AG09319 (cell line): ENCODE results near the gene GRID1.

Source experiments
- DNase-seq: peaks from one replicate; pipeline ENCODE4 v3.0.0-alpha.2; 2010; ENCODE audit warnings: low read depth; ENCODE audit errors: extremely low read depth
- CTCF ChIP-seq: IDR thresholded peaks from 2 replicates; pipeline ENCODE4 v1.5.1; 2011; ENCODE audit warnings: low read depth, mild to moderate bottlenecking, inconsistent platforms, low read length, moderate library complexity

The GRID1 gene

GRCh38 chr10:86141896-86142295, 224.7 kb downstream of the GRID1 start:
- DNase-seq = no peak
- no peak for TF ChIP-seq CTCF

GRCh38 chr10:86139066-86139657, 227.4 kb downstream of the GRID1 start:
- no peak for DNase-seq
- no peak; the same call in 1 of the 2 replicates for TF ChIP-seq CTCF

- DNase-seq = no peak
- no peak for TF ChIP-seq CTCF
These were observed 228.0 kb downstream of the GRID1 start for GRCh38 chr10:86138551-86139065.

GRCh38 chr10:86137561-86137960, 229.0 kb downstream of the GRID1 start:
- TF ChIP-seq CTCF = no peak
- DNase-seq = no peak

GRCh38 chr10:86136934-86137333, 229.7 kb downstream of the GRID1 start:
- DNase-seq = no peak
- TF ChIP-seq CTCF = no peak

- no peak for DNase-seq
- no peak for TF ChIP-seq CTCF
These were observed 231.4 kb downstream of the GRID1 start for GRCh38 chr10:86135191-86135590.

- TF ChIP-seq CTCF = no peak
- DNase-seq = no peak
These were observed 235.7 kb downstream of the GRID1 start for GRCh38 chr10:86130737-86131475.
